Right renal cortex interstitium (tissue), 3 donors: ENCODE data around the gene TRAPPC6A. TPM values are rescaled to one million over a fixed set of nuclear protein-coding genes. Genes with fewer than 3 reads are reported as not detected.

Source experiments
- DNase-seq, 3 donors: peaks; one replicate each; pipeline ENCODE4 v3.0.0-alpha.2; 2013; ENCODE audit warnings: low read depth in 3 of 3, low spot score in 2 of 3
- polyA plus RNA-seq, 3 donors: library from polyadenylated mRNA; unstranded; fragments of 120-200 nt; gene quantifications; one replicate each; pipeline ENCODE4 v1.2.1, GENCODE V29; 2013; ENCODE audit not compliant: insufficient read length in 3 of 3

TRAPPC6A gene
- polyA plus RNA-seq, 3 donors, result 25.5 to 33.2 (median 32.4) TPM

- DNase-seq, result no peak
These were observed 14.1 kb downstream of the TRAPPC6A start for GRCh38 chr19:45163751-45164460.

GRCh38 chr19:45163156-45163555 is 14.9 kb downstream of the TRAPPC6A start:
- no peak for DNase-seq

- no peak for DNase-seq
These were observed 15.4 kb downstream of the TRAPPC6A start for GRCh38 chr19:45162608-45163143.

GRCh38 chr19:45161738-45162607 is 16.1 kb downstream of the TRAPPC6A start:
- DNase-seq, result no peak

GRCh38 chr19:45160870-45161737 is 16.9 kb downstream of the TRAPPC6A start, which contains the start of gene NKPD1:
Gene NKPD1, minus strand, starts transcription at chr19:45160982. Its CDS starts 832 bp downstream, at chr19:45160150.
- no peak for DNase-seq

GRCh38 chr19:45159971-45160324 is 18.1 kb downstream of the TRAPPC6A start:
- DNase-seq, result no peak

GRCh38 chr19:45159210-45159970 is 18.6 kb downstream of the TRAPPC6A start:
- no peak for DNase-seq

- no peak for DNase-seq
These were observed 19.4 kb downstream of the TRAPPC6A start for GRCh38 chr19:45158503-45159209.

- no peak for DNase-seq
These were observed 21.3 kb downstream of the TRAPPC6A start for GRCh38 chr19:45156751-45157150.

GRCh38 chr19:45156011-45156630 is 21.9 kb downstream of the TRAPPC6A start:
- DNase-seq, result no peak

- no peak for DNase-seq
These were observed 23.8 kb downstream of the TRAPPC6A start for GRCh38 chr19:45154064-45154827.

GRCh38 chr19:45153339-45154063 is 24.5 kb downstream of the TRAPPC6A start:
- no peak for DNase-seq

- DNase-seq, result no peak
These were observed 25.3 kb downstream of the TRAPPC6A start for GRCh38 chr19:45152504-45153338.

GRCh38 chr19:45151821-45152503 is 26.1 kb downstream of the TRAPPC6A start:
- DNase-seq, result no peak

GRCh38 chr19:45151320-45151719 is 26.7 kb downstream of the TRAPPC6A start:
- DNase-seq, result no peak

GRCh38 chr19:45150751-45151281 is 27.2 kb downstream of the TRAPPC6A start:
- no peak for DNase-seq
